ENCODE results near the gene ADORA2B. TPM values are rescaled to one million over a fixed set of nuclear protein-coding genes. Genes with fewer than 3 reads are reported as not detected.
A peak's percentile ranks its signal among the peaks of the same experiment; 100 is the strongest.

The ADORA2B gene
- total and polyA plus RNA-seq, 2 of the 4 experiments (the other 2 are of a cell fraction): 5.2 to 5.5 TPM

DNA sequence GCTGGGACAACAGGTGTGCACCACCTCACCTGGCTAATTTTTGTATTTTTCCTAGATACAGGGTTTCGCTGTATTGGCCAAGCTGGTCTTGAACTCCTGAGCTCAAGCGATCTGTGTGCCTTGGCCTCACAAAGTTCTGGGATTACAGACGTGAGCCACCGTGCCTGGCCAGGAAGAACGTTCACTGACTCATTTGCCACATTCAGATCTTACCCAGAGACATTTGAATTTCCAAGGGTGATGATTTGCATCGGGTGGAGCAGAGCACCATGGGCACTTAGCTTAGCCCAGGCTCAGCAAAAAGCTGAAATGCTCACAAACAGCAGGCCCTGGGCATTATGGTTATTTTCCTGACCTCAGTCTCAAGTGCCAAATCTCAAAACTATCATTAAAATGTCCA is 14.5 kb upstream of the ADORA2B start:
- Histone ChIP-seq H2BK15ac (ENCODE audit: low read depth, low read length) (no peak overlapping the region), H2BK20ac (ENCODE audit: low read depth, low read length) (no peak overlapping the region), H2AK5ac (ENCODE audit: low read depth, low read length) (0 out of 2 replicates have a peak overlapping the region, but pooled peaks have one; percentile 13), H3K14ac (replicated peaks; ENCODE audit: low read depth, low read length) (no peak overlapping the region), H3K4me2 (ENCODE audit: low read depth, low read length) (no peak overlapping the region), H3K56ac (ENCODE audit: extremely low read depth, insufficient read depth, low read length) (no peak overlapping the region), H3K9ac (ENCODE audit: low read depth, low read length) (no peak overlapping the region), H3K23ac (ENCODE audit: low read depth, low read length) (no peak overlapping the region), H3K4ac (ENCODE audit: low read depth, low read length) (no peak overlapping the region), H3K9me3 (ENCODE audit: control insufficient read depth, insufficient read depth, low read length) (no peaks in the 10 kb centered on the region), H3K9me1 (ENCODE audit: insufficient read depth, low read length) (no peaks in the 10 kb centered on the region), H3K27me3 (ENCODE audit: control insufficient read depth, insufficient read depth, low read length) (peaks cover 12% of the 10 kb centered on the region), H4K20me1 (ENCODE audit: insufficient read depth, low read length) (no peaks in the 10 kb centered on the region), H3K79me1 (ENCODE audit: low read depth in 1 of 2, low read length in 2 of 2) (no peaks in the 10 kb centered on the region), H2BK5ac (ENCODE audit: low read depth, low read length, poor library complexity, severe bottlenecking) (no peak overlapping the region), H2BK120ac (ENCODE audit: low read depth, low read length) (no peak overlapping the region), H3K4me1 (ENCODE audit: control insufficient read depth, insufficient read depth, low read length) (no peaks in the 10 kb centered on the region), H4K5ac (ENCODE audit: low read depth, low read length) (no peak overlapping the region), H2AFZ (replicated peaks; ENCODE audit: low read length, poor library complexity) (no peak overlapping the region), H3K27ac (ENCODE audit: insufficient read depth, low read length) (no peak overlapping the region), H3K4me3 (ENCODE audit: insufficient read depth, low read depth, low read length) (no peak overlapping the region), H2AK9ac (replicated peaks; ENCODE audit: low read depth, low read length, poor library complexity) (no peak overlapping the region), H4K8ac (ENCODE audit: low read depth in 2 of 2, low read length in 2 of 2) (no peak overlapping the region), H3K36me3 (ENCODE audit: control insufficient read depth, insufficient read depth, low read length) (no peaks in the 10 kb centered on the region), H3K18ac (ENCODE audit: low read depth, low read length) (no peak overlapping the region), H4K91ac (ENCODE audit: insufficient read depth, low read depth, low read length) (no peak overlapping the region)
- TF ChIP-seq, protein P1, sequence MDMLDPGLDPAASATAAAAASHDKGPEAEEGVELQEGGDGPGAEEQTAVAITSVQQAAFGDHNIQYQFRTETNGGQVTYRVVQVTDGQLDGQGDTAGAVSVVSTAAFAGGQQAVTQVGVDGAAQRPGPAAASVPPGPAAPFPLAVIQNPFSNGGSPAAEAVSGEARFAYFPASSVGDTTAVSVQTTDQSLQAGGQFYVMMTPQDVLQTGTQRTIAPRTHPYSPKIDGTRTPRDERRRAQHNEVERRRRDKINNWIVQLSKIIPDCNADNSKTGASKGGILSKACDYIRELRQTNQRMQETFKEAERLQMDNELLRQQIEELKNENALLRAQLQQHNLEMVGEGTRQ (IDR thresholded peaks at IDR 0.05; ENCODE audit: low read depth, low read length): no peak
- no peak for TF ChIP-seq RAD21 (IDR thresholded peaks at IDR 0.05; ENCODE audit: low read length)
- no peak for TF ChIP-seq NFE2L2 (IDR thresholded peaks at IDR 0.05; ENCODE audit: low read depth, low read length)
- no peak for TF ChIP-seq MAFK (IDR thresholded peaks at IDR 0.05; ENCODE audit: low read depth, low read length)
- TF ChIP-seq POLR2A (IDR thresholded peaks at IDR 0.05; ENCODE audit: low read depth, low read length): no peak
- TF ChIP-seq MAZ (IDR thresholded peaks at IDR 0.05; ENCODE audit: borderline replicate concordance, low read depth, low read length): no peak
- TF ChIP-seq CEBPB (IDR thresholded peaks at IDR 0.05; ENCODE audit: low read depth, low read length): no peak
- no peak for TF ChIP-seq CHD1 (IDR thresholded peaks at IDR 0.05; ENCODE audit: low read depth, low read length)
- TF ChIP-seq RCOR1 (IDR thresholded peaks at IDR 0.05; ENCODE audit: insufficient replicate concordance, low read length): no peak
- TF ChIP-seq, protein P2, sequence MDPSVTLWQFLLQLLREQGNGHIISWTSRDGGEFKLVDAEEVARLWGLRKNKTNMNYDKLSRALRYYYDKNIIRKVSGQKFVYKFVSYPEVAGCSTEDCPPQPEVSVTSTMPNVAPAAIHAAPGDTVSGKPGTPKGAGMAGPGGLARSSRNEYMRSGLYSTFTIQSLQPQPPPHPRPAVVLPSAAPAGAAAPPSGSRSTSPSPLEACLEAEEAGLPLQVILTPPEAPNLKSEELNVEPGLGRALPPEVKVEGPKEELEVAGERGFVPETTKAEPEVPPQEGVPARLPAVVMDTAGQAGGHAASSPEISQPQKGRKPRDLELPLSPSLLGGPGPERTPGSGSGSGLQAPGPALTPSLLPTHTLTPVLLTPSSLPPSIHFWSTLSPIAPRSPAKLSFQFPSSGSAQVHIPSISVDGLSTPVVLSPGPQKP (IDR thresholded peaks at IDR 0.05; ENCODE audit: borderline replicate concordance, low read depth, low read length): no peak
- ATAC-seq (ENCODE audit: low read depth) (no peak), DNase-seq (no peak)
- WGBS, 2 experiments (ENCODE audit: extremely low coverage in 2 of 2, insufficient read length in 1 of 2): 50% methylated on average over 3 of the region's 6 CpGs; no CpG with 5 or more reads in 1 of the 2 experiments
- ChIA-PET POLR2A (ENCODE audit: unreplicated experiment) (interaction anchor here (0.5 kb wide), 1 partner anchor 694 kb away, joined by 7 read pairs; no protein-coding TSS in a partner anchor), CTCF (interaction anchor here (0.6 kb wide), 1 partner anchor 654 kb away, joined by 5 read pairs; no protein-coding TSS in a partner anchor)
- BruUV-seq (replicated peaks): no TSS peak
- dilution Hi-C loops (cut with HindIII; ENCODE audit: low sequenced_read_pairs, unreplicated experiment): no loop called here
- in situ Hi-C loops (cut with MboI; ENCODE audit: low sequenced_read_pairs): no loop called here
- intact Hi-C loops (cut with micrococcal nuclease): no loop called here

All from IMR-90 (cell line).